GM12891 (cell line): ENCODE measurements around the gene MATR3.

ENCODE experiments used
- POLR2A ChIP-seq: IDR thresholded peaks from 2 replicates; pipeline ENCODE4 v1.6.1; 2011; ENCODE audit warnings: low read depth, low read length, control low read depth
- TAF1 ChIP-seq: IDR thresholded peaks from 2 replicates; pipeline ENCODE4 v1.6.1; 2011; ENCODE audit warnings: low read depth, low read length, control low read depth

DNA sequence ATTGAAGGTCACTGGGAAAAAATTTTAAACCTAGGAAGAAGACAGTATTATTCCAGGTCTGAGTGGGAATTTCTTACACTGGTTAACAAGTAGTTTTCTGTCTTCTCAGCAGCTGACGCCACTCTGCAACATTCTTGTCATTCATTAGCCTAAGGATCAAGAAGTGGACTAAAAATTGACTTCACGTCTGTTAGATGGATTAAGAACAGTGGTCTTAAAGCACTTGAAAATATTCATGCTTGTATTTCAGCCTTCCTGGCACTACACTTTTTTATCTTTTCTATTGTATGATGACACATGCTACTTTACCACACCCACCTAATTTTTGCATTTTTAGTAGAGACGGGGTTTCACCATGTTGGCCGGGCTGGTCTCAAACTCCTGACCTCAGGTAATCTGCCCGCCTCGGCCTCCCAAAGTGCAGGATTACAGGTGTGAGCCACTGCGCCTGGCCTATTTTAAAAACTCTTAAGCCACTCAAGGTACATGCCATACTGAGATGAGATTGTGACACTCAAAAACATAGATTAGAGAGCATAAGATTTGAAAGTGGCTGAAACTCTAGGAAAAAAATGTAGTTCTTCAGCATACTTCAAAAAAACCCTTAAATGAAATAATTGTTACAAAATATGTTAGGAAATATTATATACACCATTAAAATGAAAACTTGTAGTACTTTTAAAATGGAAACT is 8.4 kb downstream of the MATR3 start:
- TF ChIP-seq POLR2A = no peak
- no peak for TF ChIP-seq TAF1
